A673 (cell line): ENCODE results near the gene TBR1.

Experiments
- CTCF ChIP-seq: fragments of 300-800, 200-600 bp; sonication (generic); conservative IDR thresholded peaks from 2 replicates; pipeline ENCODE4 v1.5.1; 2017; ENCODE audit warnings: low read depth, mild to moderate bottlenecking, antibody characterized with exemption, low read length, moderate library complexity, mixed read lengths
- EZH2 ChIP-seq: fragments of 200-600 bp; sonication (generic); IDR thresholded peaks from 2 replicates; pipeline ENCODE4 v1.6.1; 2017; ENCODE audit warnings: borderline replicate concordance, low read depth, mild to moderate bottlenecking, mixed read lengths, antibody characterized with exemption, low read length; ENCODE audit not compliant: poor library complexity, severe bottlenecking

- TF ChIP-seq CTCF (no peak), EZH2 (no peak)
Measured at GRCh38 chr2:161430386-161430785, 14.3 kb downstream of the TBR1 start.
